Tibial nerve (tissue), 3 donors: ENCODE data around the gene GALNT1.

Experiments
- POLR2A ChIP-seq, 2 donors: fragments of 450-650 bp; IDR thresholded peaks; one replicate each; pipeline ENCODE4 v1.6.1; 2017; ENCODE audit warnings: antibody characterized with exemption in 2 of 2, mild to moderate bottlenecking in 2 of 2, moderate library complexity in 2 of 2
- TF ChIP-seq, protein P1 (sequence below), 5 experiments: fragments of 200-600 bp in 3 of 5; fragments of 450-650 bp in 2 of 5; sonication (generic) in 3 of 5; IDR thresholded peaks; one replicate each; pipeline ENCODE4 v1.5.1; 2016 to 2019; ENCODE audit warnings: antibody characterized with exemption in 5 of 5, mild to moderate bottlenecking in 3 of 5, moderate library complexity in 2 of 5

DNA sequence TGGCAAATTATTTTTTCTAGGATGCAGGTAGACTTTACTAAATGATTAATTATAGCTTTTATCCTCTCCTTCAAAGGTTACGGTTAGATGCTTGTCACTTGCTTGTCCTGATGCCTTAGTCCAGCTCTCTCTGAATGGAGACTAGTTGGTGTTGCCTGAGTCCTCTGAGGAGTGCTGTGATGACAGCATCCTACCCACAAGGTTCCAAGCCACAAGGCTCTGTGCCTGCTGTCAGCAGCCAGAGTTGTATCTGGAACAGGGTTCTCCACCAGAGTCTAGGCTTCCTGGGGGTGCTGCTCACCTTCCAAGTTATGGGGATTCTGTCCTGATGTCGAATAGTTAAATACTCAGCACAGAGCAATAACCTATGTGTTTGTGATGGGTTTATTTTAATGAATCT lies 125.7 kb downstream of the GALNT1 start:
- TF ChIP-seq, protein P1, sequence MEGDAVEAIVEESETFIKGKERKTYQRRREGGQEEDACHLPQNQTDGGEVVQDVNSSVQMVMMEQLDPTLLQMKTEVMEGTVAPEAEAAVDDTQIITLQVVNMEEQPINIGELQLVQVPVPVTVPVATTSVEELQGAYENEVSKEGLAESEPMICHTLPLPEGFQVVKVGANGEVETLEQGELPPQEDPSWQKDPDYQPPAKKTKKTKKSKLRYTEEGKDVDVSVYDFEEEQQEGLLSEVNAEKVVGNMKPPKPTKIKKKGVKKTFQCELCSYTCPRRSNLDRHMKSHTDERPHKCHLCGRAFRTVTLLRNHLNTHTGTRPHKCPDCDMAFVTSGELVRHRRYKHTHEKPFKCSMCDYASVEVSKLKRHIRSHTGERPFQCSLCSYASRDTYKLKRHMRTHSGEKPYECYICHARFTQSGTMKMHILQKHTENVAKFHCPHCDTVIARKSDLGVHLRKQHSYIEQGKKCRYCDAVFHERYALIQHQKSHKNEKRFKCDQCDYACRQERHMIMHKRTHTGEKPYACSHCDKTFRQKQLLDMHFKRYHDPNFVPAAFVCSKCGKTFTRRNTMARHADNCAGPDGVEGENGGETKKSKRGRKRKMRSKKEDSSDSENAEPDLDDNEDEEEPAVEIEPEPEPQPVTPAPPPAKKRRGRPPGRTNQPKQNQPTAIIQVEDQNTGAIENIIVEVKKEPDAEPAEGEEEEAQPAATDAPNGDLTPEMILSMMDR (IDR thresholded peaks at IDR 0.05), result no peak
- no peak for TF ChIP-seq POLR2A (IDR thresholded peaks at IDR 0.05)
